Choroid plexus epithelial cell (primary cell): ENCODE results near the gene ATP13A3.

Source experiments
- DNase-seq: peaks from one replicate; pipeline ENCODE4 v3.0.0-alpha.2; 2010; ENCODE audit warnings: low read depth
- H3K4me3 ChIP-seq: 2 replicates; pipeline ENCODE4 v1.5.1; 2011; ENCODE audit warnings: low read depth, mild to moderate bottlenecking, control low read depth, low read length, moderate library complexity
- CTCF ChIP-seq: conservative IDR thresholded peaks from 2 replicates; pipeline ENCODE4 v1.5.1; 2011; ENCODE audit warnings: low read depth, mild to moderate bottlenecking, control low read depth, inconsistent platforms, low read length, moderate library complexity

The ATP13A3 gene

GRCh38 chr3:194369522-194370279, 117.1 kb downstream of the ATP13A3 start, which contains the start of gene LRRC15:
Gene LRRC15 (minus strand): TSS chr3:194369743. CDS start chr3:194361043, 8,700 bp downstream.
- no peak for TF ChIP-seq CTCF
- H3K4me3 ChIP-seq: no peak within 1 kb of the TSS
- peak; percentile 38 for DNase-seq

- no peak for TF ChIP-seq CTCF
- H3K4me3 ChIP-seq: no peak overlapping the region
- no peak for DNase-seq
These were observed 117.9 kb downstream of the ATP13A3 start for GRCh38 chr3:194368918-194369317.

- no peak for TF ChIP-seq CTCF
- no peak overlapping the region for H3K4me3 ChIP-seq
- no peak for DNase-seq
These were observed 118.6 kb downstream of the ATP13A3 start for GRCh38 chr3:194367992-194368841.

- no peak for DNase-seq
- no peak overlapping the region for H3K4me3 ChIP-seq
- TF ChIP-seq CTCF: no peak
These were observed 120.8 kb downstream of the ATP13A3 start for GRCh38 chr3:194365978-194366490.

GRCh38 chr3:194365526-194365925, 121.3 kb downstream of the ATP13A3 start:
- no peak for TF ChIP-seq CTCF
- DNase-seq: no peak
- H3K4me3 ChIP-seq: no peak overlapping the region

GRCh38 chr3:194364652-194365434, 122.0 kb downstream of the ATP13A3 start:
- peak; percentile 64 for DNase-seq
- H3K4me3 ChIP-seq: no peak overlapping the region
- no peak for TF ChIP-seq CTCF
